Chondrocyte (in vitro differentiated cells): ENCODE measurements around the gene RPGR. TPM values are rescaled to one million over a fixed set of nuclear protein-coding genes. Genes with fewer than 3 reads are reported as not detected.

Experiments
- DNase-seq: peaks from one replicate; pipeline ENCODE4 v3.0.0; 2021; ENCODE audit warnings: mixed read lengths, low spot score
- H3K27ac Mint-ChIP-seq: one replicate; pipeline ENCODE4 v1.8.0; 2021; ENCODE audit warnings: mild to moderate bottlenecking, moderate library complexity, mixed read lengths; ENCODE audit not compliant: unreplicated experiment
- H3K27me3 Mint-ChIP-seq: 2 replicates; pipeline ENCODE4 v1.8.0; 2021; ENCODE audit warnings: low read depth, mixed read lengths
- H3K36me3 Mint-ChIP-seq: 2 replicates; pipeline ENCODE4 v1.8.0; 2021; ENCODE audit warnings: low read depth, mixed read lengths
- H3K4me1 Mint-ChIP-seq: 2 replicates; pipeline ENCODE4 v1.8.0; 2021; ENCODE audit warnings: low read depth, mild to moderate bottlenecking, mixed read lengths
- H3K4me3 Mint-ChIP-seq: one replicate; pipeline ENCODE4 v1.8.0; 2021; ENCODE audit warnings: mild to moderate bottlenecking, moderate library complexity, mixed read lengths; ENCODE audit not compliant: unreplicated experiment
- H3K9me3 Mint-ChIP-seq: 2 replicates; pipeline ENCODE4 v1.8.0; 2021; ENCODE audit warnings: low read depth, mixed read lengths
- total RNA-seq: library from RNA; stranded (reverse); gene quantifications from 3 replicates; pipeline ENCODE4 v1.2.1, GENCODE V29; 2021
- TF ChIP-seq, protein P1 (sequence below): fragments of 200-600 bp; sonication (generic); IDR thresholded peaks from 2 replicates; pipeline ENCODE4 v1.5.0; 2021; ENCODE audit warnings: antibody characterized with exemption, mild to moderate bottlenecking, moderate library complexity

RPGR gene
- total RNA-seq, 1 donor from 2014 or later = 3.3 TPM

DNA sequence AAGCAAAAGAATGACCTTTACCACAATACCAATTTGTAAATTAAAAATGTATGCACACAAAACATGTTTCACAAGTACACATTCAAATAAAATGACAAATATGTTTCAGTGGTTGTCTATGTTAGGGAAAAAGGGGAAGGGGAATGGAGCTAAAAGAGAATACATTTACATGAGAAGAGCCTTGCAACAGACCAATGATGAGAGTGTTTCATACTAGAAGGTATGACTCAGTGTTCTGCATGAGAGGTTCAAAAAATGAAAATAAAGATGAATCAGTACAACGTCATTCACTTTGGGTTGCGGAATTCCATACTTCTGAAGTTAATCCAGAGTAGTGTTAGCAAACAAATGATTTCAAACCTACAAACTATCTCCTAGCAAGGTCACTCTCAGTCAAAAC, 51.7 kb downstream of the RPGR start:
- Mint-ChIP-seq H3K9me3 (no peaks in the 10 kb centered on the region), H3K27me3 (no peaks in the 10 kb centered on the region), H3K4me3 (no peak overlapping the region), H3K27ac (peak overlapping the region; percentile 52), H3K36me3 (no peaks in the 10 kb centered on the region), H3K4me1 (peaks cover 25% of the 10 kb centered on the region)
- TF ChIP-seq, protein P1, sequence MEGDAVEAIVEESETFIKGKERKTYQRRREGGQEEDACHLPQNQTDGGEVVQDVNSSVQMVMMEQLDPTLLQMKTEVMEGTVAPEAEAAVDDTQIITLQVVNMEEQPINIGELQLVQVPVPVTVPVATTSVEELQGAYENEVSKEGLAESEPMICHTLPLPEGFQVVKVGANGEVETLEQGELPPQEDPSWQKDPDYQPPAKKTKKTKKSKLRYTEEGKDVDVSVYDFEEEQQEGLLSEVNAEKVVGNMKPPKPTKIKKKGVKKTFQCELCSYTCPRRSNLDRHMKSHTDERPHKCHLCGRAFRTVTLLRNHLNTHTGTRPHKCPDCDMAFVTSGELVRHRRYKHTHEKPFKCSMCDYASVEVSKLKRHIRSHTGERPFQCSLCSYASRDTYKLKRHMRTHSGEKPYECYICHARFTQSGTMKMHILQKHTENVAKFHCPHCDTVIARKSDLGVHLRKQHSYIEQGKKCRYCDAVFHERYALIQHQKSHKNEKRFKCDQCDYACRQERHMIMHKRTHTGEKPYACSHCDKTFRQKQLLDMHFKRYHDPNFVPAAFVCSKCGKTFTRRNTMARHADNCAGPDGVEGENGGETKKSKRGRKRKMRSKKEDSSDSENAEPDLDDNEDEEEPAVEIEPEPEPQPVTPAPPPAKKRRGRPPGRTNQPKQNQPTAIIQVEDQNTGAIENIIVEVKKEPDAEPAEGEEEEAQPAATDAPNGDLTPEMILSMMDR = no peak
- DNase-seq = no peak

DNA sequence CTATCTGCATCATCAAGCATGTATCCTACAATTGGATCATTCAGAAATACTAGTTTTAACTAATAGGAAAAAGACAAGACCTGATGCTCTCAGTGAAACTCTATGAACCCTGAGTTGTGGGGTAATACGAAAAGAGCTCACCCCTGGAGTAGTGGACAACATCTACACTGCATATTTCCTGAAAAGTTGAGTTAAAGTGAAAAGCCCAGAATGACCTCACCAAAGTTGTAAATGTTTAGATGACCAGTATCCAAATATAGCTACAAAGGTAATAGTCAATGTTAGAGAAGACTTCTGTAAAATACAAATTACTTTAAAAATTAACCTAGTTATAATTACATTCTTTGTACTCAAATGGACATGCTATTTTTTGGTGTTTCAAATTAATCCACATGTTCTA, 53.9 kb downstream of the RPGR start:
- DNase-seq = no peak

DNA sequence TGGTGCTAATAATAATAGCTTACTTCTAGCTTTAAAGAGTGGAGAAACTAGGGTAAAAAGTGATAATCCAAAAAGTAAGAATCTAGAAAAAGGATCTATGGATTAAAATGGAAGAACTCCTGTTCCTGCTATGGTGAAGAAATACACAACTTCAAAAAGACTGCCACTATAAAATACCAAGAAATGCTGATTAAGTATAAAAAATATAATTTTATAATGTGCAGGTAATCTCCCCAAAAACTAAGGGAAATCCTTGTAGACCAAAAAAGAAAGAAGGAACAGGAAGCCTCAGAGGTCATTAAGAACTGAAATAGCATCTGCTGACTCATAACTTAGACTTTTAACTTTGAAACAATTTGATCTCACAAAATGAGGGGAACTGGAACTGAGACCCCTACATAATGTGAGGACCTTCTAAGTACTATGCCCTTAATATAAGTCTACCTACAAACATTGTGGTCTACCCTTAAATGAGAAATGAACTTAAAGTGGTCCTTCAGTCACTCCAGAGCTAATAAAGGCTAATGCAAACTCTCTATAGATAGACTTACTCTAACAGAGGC, 56.1 kb downstream of the RPGR start:
- H3K27ac Mint-ChIP-seq = no peak overlapping the region

More for the DNA sequence above, 53.9 kb downstream of the RPGR start:
- Mint-ChIP-seq H3K27ac (no peak overlapping the region), H3K9me3 (no peaks in the 10 kb centered on the region), H3K36me3 (no peaks in the 10 kb centered on the region), H3K4me1 (peaks cover 24% of the 10 kb centered on the region), H3K4me3 (no peak overlapping the region), H3K27me3 (no peaks in the 10 kb centered on the region)
- TF ChIP-seq, protein P1 = no peak

DNA sequence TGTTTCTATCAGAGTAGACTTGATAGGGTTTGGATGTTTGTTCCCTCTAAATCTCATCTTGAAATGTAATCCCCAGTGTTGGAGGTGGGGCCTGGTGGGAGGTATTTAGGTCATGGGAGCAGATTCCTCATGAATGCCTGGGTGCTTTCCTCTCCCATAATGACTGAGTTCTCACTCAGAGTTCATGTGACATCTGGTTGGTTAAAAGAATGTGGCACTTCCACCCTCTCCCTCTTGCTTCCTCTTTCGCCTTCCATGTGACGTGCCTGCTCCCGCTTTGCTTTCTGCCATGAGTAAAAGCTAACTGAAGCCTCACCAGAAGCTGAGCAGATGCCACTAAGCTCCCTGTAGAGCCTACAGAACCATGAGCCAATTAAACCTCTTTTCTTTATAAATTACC, 59.3 kb downstream of the RPGR start:
- Mint-ChIP-seq H3K27ac (no peak overlapping the region), H3K9me3 (peaks cover 4% of the 10 kb centered on the region), H3K27me3 (no peaks in the 10 kb centered on the region), H3K4me1 (peaks cover 22% of the 10 kb centered on the region), H3K36me3 (no peaks in the 10 kb centered on the region), H3K4me3 (no peak overlapping the region)
- TF ChIP-seq, protein P1 = no peak
- DNase-seq = no peak

More for the DNA sequence above, 56.1 kb downstream of the RPGR start:
- TF ChIP-seq, protein P1 = no peak
- Mint-ChIP-seq H3K4me1 (peaks cover 20% of the 10 kb centered on the region), H3K27me3 (no peaks in the 10 kb centered on the region), H3K4me3 (no peak overlapping the region), H3K36me3 (no peaks in the 10 kb centered on the region), H3K9me3 (peaks cover 4% of the 10 kb centered on the region)
- no peak for DNase-seq

DNA sequence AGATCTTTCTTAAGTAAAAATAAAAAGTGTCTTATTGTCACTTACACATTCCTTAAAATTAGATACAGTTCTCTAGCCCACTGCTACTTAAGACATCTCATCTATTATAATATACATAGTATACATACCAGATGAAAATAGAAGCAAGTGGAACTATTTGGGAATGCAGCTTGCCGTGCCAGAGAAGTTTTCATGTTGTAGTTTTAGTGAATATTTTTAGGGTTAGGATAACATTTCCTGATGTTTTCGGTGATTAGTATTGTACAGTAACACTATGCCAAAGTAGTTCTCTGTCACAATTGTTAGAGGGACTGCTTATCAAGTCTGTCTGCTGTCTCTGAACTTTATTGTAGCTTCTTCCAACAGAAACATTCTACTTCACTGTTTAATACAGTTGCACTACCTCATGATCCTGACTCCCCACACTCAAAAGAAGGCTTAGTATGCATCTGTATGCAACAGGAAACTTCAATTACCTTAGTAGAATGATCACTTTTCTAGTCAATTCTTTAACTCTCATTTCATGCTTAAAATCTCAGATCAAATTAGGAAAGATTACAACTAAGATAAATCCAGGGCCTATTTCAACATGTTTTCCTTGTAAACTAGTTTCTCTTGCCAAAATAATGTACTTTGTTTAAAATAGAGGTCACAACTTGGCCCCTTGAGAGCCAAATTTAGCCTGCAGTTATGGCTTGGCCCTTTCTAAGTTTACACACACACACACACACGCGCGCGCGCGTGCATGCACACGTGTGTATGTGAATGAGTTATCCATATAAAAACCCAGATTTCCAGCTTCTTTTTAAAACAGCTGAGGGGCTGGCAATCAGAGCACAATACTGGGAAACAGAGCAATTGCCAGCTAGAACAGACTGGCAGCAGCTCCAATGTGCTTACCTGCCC, 64.3 kb downstream of the RPGR start:
- no peak for DNase-seq

More for the DNA sequence above, 64.3 kb downstream of the RPGR start:
- H3K4me1 Mint-ChIP-seq = peaks cover 24% of the 10 kb centered on the region
- H3K4me3 Mint-ChIP-seq = no peak overlapping the region
- H3K36me3 Mint-ChIP-seq = no peaks in the 10 kb centered on the region
- peak overlapping the region; percentile 79 for H3K27ac Mint-ChIP-seq
- H3K27me3 Mint-ChIP-seq = no peaks in the 10 kb centered on the region
- no peaks in the 10 kb centered on the region for H3K9me3 Mint-ChIP-seq
- TF ChIP-seq, protein P1 = no peak
